GM21423 (cell line): ENCODE results near the gene ZFHX2.
"Not testable (repeated sequence)": the region's sequence is repeated elsewhere in the genome, so short reads cannot be mapped to it uniquely, and the experiment has no call there.

ENCODE experiments used
- ATAC-seq: cut with Tn5 transposase; IDR thresholded peaks from one replicate; pipeline ENCODE4 v1.9.1; 2021; ENCODE audit warnings: mild to moderate bottlenecking, moderate library complexity; ENCODE audit not compliant: unreplicated experiment

ZFHX2 gene

GRCh38 chr14:23544511-23545447 is 6.8 kb downstream of the ZFHX2 start:
- no peak for ATAC-seq

- ATAC-seq, result no peak
Measured at GRCh38 chr14:23543403-23543802, 8.2 kb downstream of the ZFHX2 start.

GRCh38 chr14:23542261-23542660 is 9.3 kb downstream of the ZFHX2 start:
- ATAC-seq, result no peak

GRCh38 chr14:23540141-23540469 is 11.5 kb downstream of the ZFHX2 start:
- no peak for ATAC-seq

GRCh38 chr14:23539248-23540140 is 12.1 kb downstream of the ZFHX2 start:
- ATAC-seq, result no peak

- no peak for ATAC-seq
Measured at GRCh38 chr14:23538785-23539184, 12.8 kb downstream of the ZFHX2 start.

- no peak for ATAC-seq
Measured at GRCh38 chr14:23538050-23538718, 13.4 kb downstream of the ZFHX2 start.

- ATAC-seq, result no peak
Measured at GRCh38 chr14:23537351-23538049, 14.1 kb downstream of the ZFHX2 start.

GRCh38 chr14:23536906-23537305 is 14.7 kb downstream of the ZFHX2 start:
- not testable (repeated sequence) for ATAC-seq

GRCh38 chr14:23536494-23536893 is 15.1 kb downstream of the ZFHX2 start:
- no peak for ATAC-seq

- no peak for ATAC-seq
Measured at GRCh38 chr14:23535943-23536342, 15.6 kb downstream of the ZFHX2 start.

- no peak for ATAC-seq
Measured at GRCh38 chr14:23533652-23534435, 17.7 kb downstream of the ZFHX2 start.

GRCh38 chr14:23532658-23533057 is 18.9 kb downstream of the ZFHX2 start:
- ATAC-seq, result no peak

GRCh38 chr14:23531391-23531790 is 20.2 kb downstream of the ZFHX2 start:
- no peak for ATAC-seq

- ATAC-seq, result no peak
Measured at GRCh38 chr14:23530375-23531055, 21.1 kb downstream of the ZFHX2 start.

GRCh38 chr14:23529016-23529415 is 22.5 kb downstream of the ZFHX2 start:
- no peak for ATAC-seq

- no peak for ATAC-seq
Measured at GRCh38 chr14:23528555-23528954, 23.0 kb downstream of the ZFHX2 start.

GRCh38 chr14:23525611-23526010 is 26.0 kb downstream of the ZFHX2 start:
- no peak for ATAC-seq

- no peak for ATAC-seq
Measured at GRCh38 chr14:23524954-23525353, 26.6 kb downstream of the ZFHX2 start.
